Ishikawa (cell line): ENCODE data around the gene RABL6.

Experiments
- CEBPB ChIP-seq: IDR thresholded peaks from 2 replicates; pipeline ENCODE4 v1.6.1; 2012
- CREB1 ChIP-seq: IDR thresholded peaks from 2 replicates; pipeline ENCODE4 v1.6.1; 2012; ENCODE audit warnings: low read depth
- EGR1 ChIP-seq: IDR thresholded peaks from 2 replicates; pipeline ENCODE4 v1.6.1; 2012
- EP300 ChIP-seq: IDR thresholded peaks from 2 replicates; pipeline ENCODE4 v1.6.1; 2012; ENCODE audit warnings: borderline replicate concordance
- FOXM1 ChIP-seq: IDR thresholded peaks from 2 replicates; pipeline ENCODE4 v1.6.1; 2012; ENCODE audit warnings: low read depth, borderline replicate concordance
- NFIC ChIP-seq: IDR thresholded peaks from 2 replicates; pipeline ENCODE4 v1.6.1; 2012
- RAD21 ChIP-seq: IDR thresholded peaks from 2 replicates; pipeline ENCODE4 v1.6.1; 2012; ENCODE audit warnings: low read depth
- TAF1 ChIP-seq: IDR thresholded peaks from 2 replicates; pipeline ENCODE4 v1.6.1; 2012; ENCODE audit warnings: low read depth, mild to moderate bottlenecking
- TCF12 ChIP-seq: IDR thresholded peaks from 2 replicates; pipeline ENCODE4 v1.6.1; 2012; ENCODE audit warnings: low read depth
- TEAD4 ChIP-seq: IDR thresholded peaks from 2 replicates; pipeline ENCODE4 v1.6.1; 2012
- YY1 ChIP-seq: IDR thresholded peaks from 2 replicates; pipeline ENCODE4 v1.6.1; 2012; ENCODE audit warnings: low read depth
- ZBTB7A ChIP-seq: IDR thresholded peaks from 2 replicates; pipeline ENCODE4 v1.6.1; 2012; ENCODE audit warnings: low read depth
- TF ChIP-seq, protein P1 (sequence below): IDR thresholded peaks from 2 replicates; pipeline ENCODE4 v1.6.1; 2012
- TF ChIP-seq, protein P2 (sequence below): IDR thresholded peaks from 2 replicates; pipeline ENCODE4 v1.6.1; 2012; ENCODE audit warnings: low read depth, mild to moderate bottlenecking
- TF ChIP-seq, protein P3 (sequence below): IDR thresholded peaks from 2 replicates; pipeline ENCODE4 v1.6.1; 2012

The RABL6 gene

DNA sequence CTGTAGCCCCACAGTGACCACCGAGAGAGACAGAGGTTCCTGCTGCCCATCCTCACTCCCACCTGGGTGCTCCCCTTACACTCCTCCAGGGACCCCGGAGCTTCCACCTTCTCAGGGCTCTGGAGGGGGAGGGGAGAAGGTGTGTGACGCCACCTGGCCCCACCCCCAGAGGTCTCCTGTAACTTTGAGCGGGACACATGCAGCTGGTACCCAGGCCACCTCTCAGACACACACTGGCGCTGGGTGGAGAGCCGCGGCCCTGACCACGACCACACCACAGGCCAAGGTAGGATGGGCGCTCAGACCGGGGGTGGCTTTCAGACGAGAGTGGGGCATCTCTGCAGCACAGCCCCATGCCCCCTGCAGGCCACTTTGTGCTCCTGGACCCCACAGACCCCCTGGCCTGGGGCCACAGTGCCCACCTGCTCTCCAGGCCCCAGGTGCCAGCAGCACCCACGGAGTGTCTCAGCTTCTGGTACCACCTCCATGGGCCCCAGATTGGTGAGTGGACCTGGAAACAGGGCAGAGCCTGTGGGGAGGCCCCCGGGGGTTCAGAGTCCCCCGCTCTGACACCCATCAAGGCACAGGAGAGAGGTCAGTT, 48.9 kb downstream of the RABL6 start:
- no peak for TF ChIP-seq CEBPB
- TF ChIP-seq ZBTB7A = 0 out of 2 replicates have a peak, but pooled peaks have one; percentile 31

DNA sequence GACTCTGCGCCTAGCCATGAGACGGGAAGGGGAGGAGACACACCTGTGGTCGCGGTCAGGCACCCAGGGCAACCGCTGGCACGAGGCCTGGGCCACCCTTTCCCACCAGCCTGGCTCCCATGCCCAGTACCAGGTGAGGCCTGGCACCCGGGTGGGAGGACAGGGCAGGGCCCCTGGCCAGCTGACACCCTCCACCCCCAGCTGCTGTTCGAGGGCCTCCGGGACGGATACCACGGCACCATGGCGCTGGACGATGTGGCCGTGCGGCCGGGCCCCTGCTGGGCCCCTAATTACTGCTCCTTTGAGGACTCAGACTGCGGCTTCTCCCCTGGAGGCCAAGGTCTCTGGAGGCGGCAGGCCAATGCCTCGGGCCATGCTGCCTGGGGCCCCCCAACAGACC, 49.4 kb downstream of the RABL6 start:
- TF ChIP-seq EP300 = no peak
- no peak for TF ChIP-seq EGR1
- TF ChIP-seq, protein P1, sequence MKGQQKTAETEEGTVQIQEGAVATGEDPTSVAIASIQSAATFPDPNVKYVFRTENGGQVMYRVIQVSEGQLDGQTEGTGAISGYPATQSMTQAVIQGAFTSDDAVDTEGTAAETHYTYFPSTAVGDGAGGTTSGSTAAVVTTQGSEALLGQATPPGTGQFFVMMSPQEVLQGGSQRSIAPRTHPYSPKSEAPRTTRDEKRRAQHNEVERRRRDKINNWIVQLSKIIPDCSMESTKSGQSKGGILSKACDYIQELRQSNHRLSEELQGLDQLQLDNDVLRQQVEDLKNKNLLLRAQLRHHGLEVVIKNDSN = no peak
- no peak for TF ChIP-seq CEBPB
- TF ChIP-seq ZBTB7A = no peak
- TF ChIP-seq RAD21 = no peak
- TF ChIP-seq NFIC = no peak
- no peak for TF ChIP-seq TEAD4
- no peak for TF ChIP-seq YY1
- TF ChIP-seq TCF12 = no peak
- TF ChIP-seq, protein P2, sequence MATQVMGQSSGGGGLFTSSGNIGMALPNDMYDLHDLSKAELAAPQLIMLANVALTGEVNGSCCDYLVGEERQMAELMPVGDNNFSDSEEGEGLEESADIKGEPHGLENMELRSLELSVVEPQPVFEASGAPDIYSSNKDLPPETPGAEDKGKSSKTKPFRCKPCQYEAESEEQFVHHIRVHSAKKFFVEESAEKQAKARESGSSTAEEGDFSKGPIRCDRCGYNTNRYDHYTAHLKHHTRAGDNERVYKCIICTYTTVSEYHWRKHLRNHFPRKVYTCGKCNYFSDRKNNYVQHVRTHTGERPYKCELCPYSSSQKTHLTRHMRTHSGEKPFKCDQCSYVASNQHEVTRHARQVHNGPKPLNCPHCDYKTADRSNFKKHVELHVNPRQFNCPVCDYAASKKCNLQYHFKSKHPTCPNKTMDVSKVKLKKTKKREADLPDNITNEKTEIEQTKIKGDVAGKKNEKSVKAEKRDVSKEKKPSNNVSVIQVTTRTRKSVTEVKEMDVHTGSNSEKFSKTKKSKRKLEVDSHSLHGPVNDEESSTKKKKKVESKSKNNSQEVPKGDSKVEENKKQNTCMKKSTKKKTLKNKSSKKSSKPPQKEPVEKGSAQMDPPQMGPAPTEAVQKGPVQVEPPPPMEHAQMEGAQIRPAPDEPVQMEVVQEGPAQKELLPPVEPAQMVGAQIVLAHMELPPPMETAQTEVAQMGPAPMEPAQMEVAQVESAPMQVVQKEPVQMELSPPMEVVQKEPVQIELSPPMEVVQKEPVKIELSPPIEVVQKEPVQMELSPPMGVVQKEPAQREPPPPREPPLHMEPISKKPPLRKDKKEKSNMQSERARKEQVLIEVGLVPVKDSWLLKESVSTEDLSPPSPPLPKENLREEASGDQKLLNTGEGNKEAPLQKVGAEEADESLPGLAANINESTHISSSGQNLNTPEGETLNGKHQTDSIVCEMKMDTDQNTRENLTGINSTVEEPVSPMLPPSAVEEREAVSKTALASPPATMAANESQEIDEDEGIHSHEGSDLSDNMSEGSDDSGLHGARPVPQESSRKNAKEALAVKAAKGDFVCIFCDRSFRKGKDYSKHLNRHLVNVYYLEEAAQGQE = no peak
- no peak for TF ChIP-seq CREB1
- no peak for TF ChIP-seq FOXM1
- TF ChIP-seq TAF1 = no peak
- TF ChIP-seq, protein P3, sequence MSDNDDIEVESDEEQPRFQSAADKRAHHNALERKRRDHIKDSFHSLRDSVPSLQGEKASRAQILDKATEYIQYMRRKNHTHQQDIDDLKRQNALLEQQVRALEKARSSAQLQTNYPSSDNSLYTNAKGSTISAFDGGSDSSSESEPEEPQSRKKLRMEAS = no peak

DNA sequence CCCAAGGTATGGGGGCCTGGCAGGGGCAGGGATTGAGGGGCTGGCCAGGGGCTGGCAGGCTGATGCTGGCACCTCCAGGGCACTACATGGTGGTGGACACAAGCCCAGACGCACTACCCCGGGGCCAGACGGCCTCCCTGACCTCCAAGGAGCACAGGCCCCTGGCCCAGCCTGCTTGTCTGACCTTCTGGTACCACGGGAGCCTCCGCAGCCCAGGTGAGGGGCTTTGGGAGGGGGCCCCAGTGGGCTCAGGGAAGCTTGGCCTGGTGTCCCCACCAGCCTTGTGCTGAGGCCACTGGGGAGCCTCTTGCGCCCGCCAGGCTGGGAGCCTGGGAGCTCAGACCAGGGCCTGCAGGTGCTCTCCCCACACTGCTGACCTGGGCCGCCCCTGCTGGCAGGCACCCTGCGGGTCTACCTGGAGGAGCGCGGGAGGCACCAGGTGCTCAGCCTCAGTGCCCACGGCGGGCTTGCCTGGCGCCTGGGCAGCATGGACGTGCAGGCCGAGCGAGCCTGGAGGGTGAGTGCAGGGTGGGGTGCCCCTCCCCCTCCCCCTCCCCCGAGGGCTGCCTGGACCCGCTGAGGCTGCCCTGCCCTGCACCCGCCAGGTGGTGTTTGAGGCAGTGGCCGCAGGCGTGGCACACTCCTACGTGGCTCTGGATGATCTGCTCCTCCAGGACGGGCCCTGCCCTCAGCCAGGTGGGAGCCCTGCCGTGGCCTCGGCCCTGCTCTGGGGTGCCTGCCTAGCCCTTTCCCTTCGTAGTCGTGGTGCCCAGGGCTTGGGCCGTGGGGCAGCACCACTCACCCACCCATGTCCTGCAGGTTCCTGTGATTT, 50.0 kb downstream of the RABL6 start:
- TF ChIP-seq TEAD4 (no peak), TCF12 (no peak), EGR1 (no peak), FOXM1 (no peak), NFIC (no peak), RAD21 (no peak), TAF1 (no peak), ZBTB7A (no peak), CREB1 (no peak), EP300 (no peak), CEBPB (no peak), YY1 (no peak)
- TF ChIP-seq, protein P2 = no peak
- TF ChIP-seq, protein P3 = no peak
- TF ChIP-seq, protein P1 = no peak

DNA sequence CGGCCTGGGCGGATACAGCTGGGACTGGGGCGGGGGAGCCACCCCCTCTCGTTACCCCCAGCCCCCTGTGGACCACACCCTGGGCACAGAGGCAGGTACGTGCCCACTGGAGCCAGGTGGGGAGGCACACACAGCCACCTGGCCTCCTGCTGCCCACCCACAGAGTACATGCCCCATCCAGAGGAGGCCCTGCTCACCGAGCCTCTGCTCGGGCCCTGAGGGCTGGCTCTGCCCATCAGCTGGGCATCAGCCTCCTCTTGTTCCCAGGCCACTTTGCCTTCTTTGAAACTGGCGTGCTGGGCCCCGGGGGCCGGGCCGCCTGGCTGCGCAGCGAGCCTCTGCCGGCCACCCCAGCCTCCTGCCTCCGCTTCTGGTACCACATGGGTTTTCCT, 50.7 kb downstream of the RABL6 start:
- TF ChIP-seq RAD21 (no peak), ZBTB7A (no peak)
- TF ChIP-seq, protein P3 = no peak

DNA sequence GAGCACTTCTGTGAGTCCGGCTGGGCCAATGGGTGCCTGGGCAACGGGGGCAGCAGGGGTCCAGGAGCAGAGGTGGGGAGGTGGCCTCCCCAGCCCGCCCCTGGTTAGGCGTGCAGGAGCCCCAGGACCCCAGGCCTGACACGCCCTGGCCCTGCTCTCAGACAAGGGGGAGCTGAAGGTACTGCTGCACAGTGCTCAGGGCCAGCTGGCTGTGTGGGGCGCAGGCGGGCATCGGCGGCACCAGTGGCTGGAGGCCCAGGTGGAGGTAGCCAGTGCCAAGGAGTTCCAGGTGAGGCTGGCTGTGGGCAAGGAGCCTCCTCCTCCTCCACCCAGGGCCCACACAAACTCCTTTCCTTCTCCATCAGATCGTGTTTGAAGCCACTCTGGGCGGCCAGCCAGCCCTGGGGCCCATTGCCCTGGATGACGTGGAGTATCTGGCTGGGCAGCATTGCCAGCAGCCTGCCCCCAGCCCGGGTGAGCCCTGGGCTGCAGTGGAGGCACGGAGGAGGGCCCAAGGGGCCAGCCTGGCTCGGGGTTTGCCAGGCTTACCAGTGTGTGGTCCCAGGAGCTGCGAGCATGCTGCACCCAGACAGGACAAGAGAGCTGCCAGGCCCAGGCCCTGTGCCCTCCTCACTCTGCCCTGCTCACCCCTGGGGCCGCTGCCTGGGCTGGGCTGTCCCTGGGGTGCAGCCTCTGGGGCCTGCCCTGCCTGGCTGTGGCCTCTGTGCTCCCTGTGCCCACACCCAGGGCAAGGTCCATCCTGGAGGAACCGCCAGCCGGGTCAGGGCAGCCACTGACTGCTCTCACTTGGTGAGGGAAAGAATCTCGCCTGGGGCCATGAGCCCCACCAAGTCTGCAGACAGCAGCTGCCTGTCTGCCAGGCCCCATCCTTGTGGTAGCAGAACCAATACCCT, 51.4 kb downstream of the RABL6 start:
- TF ChIP-seq CREB1 (no peak), RAD21 (no peak), CEBPB (no peak), NFIC (no peak), EP300 (no peak), YY1 (no peak), EGR1 (no peak), TCF12 (no peak), TAF1 (no peak), TEAD4 (no peak), ZBTB7A (no peak), FOXM1 (no peak)
- TF ChIP-seq, protein P3 = no peak
- TF ChIP-seq, protein P2 = no peak
- TF ChIP-seq, protein P1 = no peak
